Stimulated activated naive B cell treated with anti-CD40 and anti-IgM and Interleukin-4, amounts not matched to agents 10 μg/mL and 1 μg/mL and 100 μg/mL, for 72 hours (primary cell): Measurements from ENCODE around the gene TRHDE.
"Not testable (repeated sequence)": the region's sequence is repeated elsewhere in the genome, so short reads cannot be mapped to it uniquely, and the experiment has no call there.

Experiments used
- ATAC-seq, 2 donors: fragments of 150-1000 bp; cut with Tn5 transposase; replicated peaks; 2 replicates each; pipeline ENCODE4 v1.10.0; 2021; ENCODE audit warnings: moderate library complexity in 1 of 2
- DNase-seq: peaks from one replicate; pipeline ENCODE4 v3.0.0; 2021
- H3K27ac Mint-ChIP-seq: one replicate; pipeline ENCODE4 v1.8.0; 2022; ENCODE audit warnings: mild to moderate bottlenecking, mixed read lengths
- H3K27me3 Mint-ChIP-seq, 2 donors: one replicate each; pipeline ENCODE4 v1.8.0; 2022; ENCODE audit warnings: mixed read lengths in 2 of 2
- H3K36me3 Mint-ChIP-seq, 2 donors: one replicate each; pipeline ENCODE4 v1.8.0; 2022; ENCODE audit warnings: mixed read lengths in 2 of 2, mild to moderate bottlenecking in 1 of 2
- H3K4me1 Mint-ChIP-seq, 2 donors: one replicate each; pipeline ENCODE4 v1.8.0; 2022; ENCODE audit warnings: mixed read lengths in 2 of 2, mild to moderate bottlenecking in 1 of 2
- H3K4me3 Mint-ChIP-seq, 2 donors: one replicate each; pipeline ENCODE4 v1.8.0; 2022; ENCODE audit warnings: mild to moderate bottlenecking in 2 of 2, mixed read lengths in 2 of 2, moderate library complexity in 1 of 2
- H3K9me3 Mint-ChIP-seq, 2 donors: one replicate each; pipeline ENCODE4 v1.8.0; 2022; ENCODE audit warnings: mixed read lengths in 2 of 2, mild to moderate bottlenecking in 1 of 2

The TRHDE gene

GRCh38 chr12:72509891-72510290 is 237.7 kb downstream of the TRHDE start:
- H3K27me3 Mint-ChIP-seq, result no peaks in the 10 kb centered on the region
- no peak for ATAC-seq

GRCh38 chr12:72510772-72511171 is 238.6 kb downstream of the TRHDE start:
- DNase-seq (no peak), ATAC-seq (no peak)
- peaks cover 3 to 6% of the 10 kb centered on the region in 2 donors for H3K9me3 Mint-ChIP-seq
- H3K27me3 Mint-ChIP-seq, result no peaks in the 10 kb centered on the region
- H3K4me1 Mint-ChIP-seq, result no peaks in the 10 kb centered on the region
- H3K4me3 Mint-ChIP-seq, result no peak overlapping the region
- H3K36me3 Mint-ChIP-seq, result no peaks in the 10 kb centered on the region
- H3K27ac Mint-ChIP-seq, result no peak overlapping the region

More at GRCh38 chr12:72509891-72510290, 237.7 kb downstream of the TRHDE start:
- no peak overlapping the region for H3K4me3 Mint-ChIP-seq
- H3K27ac Mint-ChIP-seq, result no peak overlapping the region
- H3K9me3 Mint-ChIP-seq, result peaks cover 3 to 6% of the 10 kb centered on the region in 2 donors
- no peaks in the 10 kb centered on the region for H3K36me3 Mint-ChIP-seq
- no peaks in the 10 kb centered on the region for H3K4me1 Mint-ChIP-seq
- no peak for DNase-seq

GRCh38 chr12:72511498-72511897 is 239.3 kb downstream of the TRHDE start:
- ATAC-seq, result no peak
- Mint-ChIP-seq H3K9me3 (peaks cover 3 to 6% of the 10 kb centered on the region in 2 donors), H3K4me3 (no peak overlapping the region), H3K27ac (no peak overlapping the region), H3K27me3 (no peaks in the 10 kb centered on the region), H3K36me3 (no peaks in the 10 kb centered on the region), H3K4me1 (no peaks in the 10 kb centered on the region)
- no peak for DNase-seq

- Mint-ChIP-seq H3K36me3 (no peaks in the 10 kb centered on the region), H3K4me3 (no peak overlapping the region), H3K4me1 (no peaks in the 10 kb centered on the region), H3K27me3 (no peaks in the 10 kb centered on the region), H3K27ac (no peak overlapping the region), H3K9me3 (peaks cover 3 to 6% of the 10 kb centered on the region in 2 donors)
- DNase-seq, result no peak
- no peak for ATAC-seq
These were observed 239.7 kb downstream of the TRHDE start for GRCh38 chr12:72511906-72512305.

DNA sequence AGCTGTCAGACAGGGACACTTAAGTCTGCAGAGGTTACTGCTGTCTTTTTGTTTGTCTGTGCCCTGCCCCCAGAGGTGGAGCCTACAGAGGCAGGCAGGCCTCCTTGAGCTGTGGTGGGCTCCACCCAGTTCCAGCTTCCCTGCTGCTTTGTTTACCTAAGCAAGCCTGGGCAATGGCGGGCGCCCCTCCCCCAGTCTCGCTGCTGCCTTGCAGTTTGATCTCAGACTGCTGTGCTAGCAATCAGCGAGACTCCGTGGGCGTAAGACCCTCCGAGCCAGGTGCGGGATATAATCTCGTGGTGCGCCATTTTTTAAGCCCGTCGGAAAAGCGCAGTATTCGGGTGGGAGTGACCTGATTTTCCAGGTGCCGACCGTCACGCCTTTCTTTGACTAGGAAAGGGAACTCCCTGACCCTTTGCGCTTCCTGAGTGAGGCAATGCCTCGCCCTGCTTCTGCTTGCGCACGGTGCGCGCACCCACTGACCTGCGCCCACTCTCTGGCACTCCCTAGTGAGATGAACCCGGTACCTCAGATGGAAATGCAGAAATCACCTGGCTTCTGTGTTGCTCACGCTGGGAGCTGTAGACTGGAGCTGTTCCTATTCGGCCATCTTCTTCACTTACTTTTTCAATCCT is 248.0 kb downstream of the TRHDE start:
- peaks cover 2 to 12% of the 10 kb centered on the region in 2 donors for H3K4me1 Mint-ChIP-seq
- H3K27ac Mint-ChIP-seq, H3K9me3 Mint-ChIP-seq, ATAC-seq, H3K27me3 Mint-ChIP-seq, H3K36me3 Mint-ChIP-seq, H3K4me3 Mint-ChIP-seq, DNase-seq: not testable (repeated sequence)

DNA sequence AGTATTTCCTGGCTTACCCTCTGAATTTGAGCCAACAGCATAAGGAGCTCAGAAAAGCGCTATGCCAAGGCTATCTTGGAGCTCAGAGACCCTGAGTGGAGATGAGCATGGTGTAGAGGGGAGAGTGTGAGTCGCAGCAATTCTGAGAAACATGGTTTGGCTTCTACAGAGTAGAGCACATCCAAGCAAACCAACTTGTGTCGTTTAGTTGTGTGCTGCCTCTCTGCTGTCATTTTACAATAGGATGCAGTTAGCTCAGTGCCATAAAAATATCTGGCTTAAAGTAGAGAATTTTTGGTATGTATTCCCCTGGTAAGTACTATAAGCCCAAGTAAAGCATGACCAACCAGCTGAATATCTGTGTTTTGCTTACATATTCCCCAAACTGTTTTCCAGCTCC is 249.2 kb downstream of the TRHDE start:
- ATAC-seq (no peak), DNase-seq (no peak)
- Mint-ChIP-seq H3K9me3 (peaks cover 0 to 2% of the 10 kb centered on the region in 2 donors), H3K27ac (no peak overlapping the region), H3K4me3 (no peak overlapping the region), H3K36me3 (no peaks in the 10 kb centered on the region), H3K27me3 (no peaks in the 10 kb centered on the region), H3K4me1 (peaks cover 2 to 12% of the 10 kb centered on the region in 2 donors)

DNA sequence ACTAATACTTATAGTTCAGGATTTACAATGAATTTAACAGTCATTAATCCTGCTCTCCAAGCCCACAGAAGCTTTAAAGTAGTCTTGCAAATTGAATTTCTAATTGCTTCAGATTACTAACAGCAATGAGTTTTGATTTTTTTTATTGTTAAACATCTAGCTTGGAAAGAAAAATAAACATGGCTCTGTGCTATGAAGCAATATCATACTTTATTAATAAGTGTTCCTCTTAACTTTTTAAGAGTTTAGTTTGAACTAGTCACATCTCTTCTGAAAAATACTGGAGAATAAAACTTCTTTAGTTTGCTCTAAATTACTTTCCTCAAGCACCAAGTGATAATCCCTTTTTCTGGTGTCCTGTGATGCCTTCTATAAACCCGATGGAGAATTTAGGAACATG is 250.2 kb downstream of the TRHDE start:
- peaks cover 2 to 12% of the 10 kb centered on the region in 2 donors for H3K4me1 Mint-ChIP-seq
- ATAC-seq (no peak), DNase-seq (no peak)
- H3K4me3 Mint-ChIP-seq, result no peak overlapping the region
- H3K27ac Mint-ChIP-seq, result no peak overlapping the region
- H3K36me3 Mint-ChIP-seq, result no peaks in the 10 kb centered on the region
- H3K27me3 Mint-ChIP-seq, result no peaks in the 10 kb centered on the region
- H3K9me3 Mint-ChIP-seq, result peaks cover 0 to 2% of the 10 kb centered on the region in 2 donors

DNA sequence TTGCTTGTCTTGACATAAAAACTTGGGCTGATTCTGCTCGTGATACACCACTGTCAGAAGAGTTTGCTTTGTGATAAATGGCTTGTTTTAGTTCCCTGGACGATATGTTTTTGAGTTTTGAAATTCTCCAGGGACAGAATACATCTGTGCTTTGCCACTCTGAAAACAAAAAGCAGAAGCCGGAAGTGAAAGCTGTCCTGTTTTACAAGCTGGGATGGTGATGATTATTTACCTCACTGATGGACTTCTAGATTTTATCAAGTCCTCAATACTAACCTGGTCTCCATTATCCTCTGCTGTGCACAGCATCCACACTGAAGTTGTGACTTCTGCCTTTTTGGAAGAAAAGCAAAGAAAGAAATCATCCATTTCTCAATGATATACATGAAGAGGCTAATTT is 251.6 kb downstream of the TRHDE start:
- Mint-ChIP-seq H3K27me3 (no peaks in the 10 kb centered on the region), H3K36me3 (no peaks in the 10 kb centered on the region), H3K4me3 (no peak overlapping the region), H3K27ac (no peak overlapping the region), H3K9me3 (peaks cover 0 to 2% of the 10 kb centered on the region in 2 donors), H3K4me1 (peaks cover 2 to 12% of the 10 kb centered on the region in 2 donors)
- DNase-seq, result no peak
- no peak for ATAC-seq

DNA sequence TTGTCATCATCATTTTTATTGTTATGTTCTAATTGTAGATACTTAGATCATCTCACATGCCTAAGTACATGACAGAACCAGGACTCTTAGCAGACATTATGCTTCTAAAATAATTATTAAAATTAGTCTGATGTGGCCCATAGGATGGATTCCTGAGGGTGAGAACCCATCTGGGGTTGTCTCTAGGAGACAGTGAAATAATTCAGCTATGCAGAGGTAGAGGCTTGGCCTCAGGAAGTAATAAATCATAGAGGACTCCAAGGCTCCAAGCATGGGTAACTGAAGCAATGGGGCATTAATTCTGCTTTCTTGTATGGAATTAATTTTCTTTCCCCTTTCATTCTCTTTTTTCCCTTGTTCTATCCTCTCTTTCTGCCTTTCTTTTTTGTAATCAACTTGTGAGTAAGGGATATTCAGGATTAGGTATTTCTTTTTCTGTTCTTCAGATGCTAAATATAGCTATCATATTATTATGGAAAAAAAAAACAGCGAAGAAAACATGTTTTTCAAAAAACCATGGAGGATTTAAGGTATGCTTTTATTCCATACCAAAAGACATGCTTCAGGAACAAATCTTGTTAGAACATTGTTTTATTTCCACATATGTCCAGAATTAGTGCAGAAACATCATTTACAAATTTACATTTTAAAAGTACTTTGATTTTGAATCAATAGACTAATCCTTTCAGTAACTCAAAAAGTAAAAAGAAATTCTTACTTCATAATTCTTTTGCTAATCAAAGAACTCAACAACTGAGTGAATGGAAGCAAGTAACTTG is 263.2 kb downstream of the TRHDE start:
- no peaks in the 10 kb centered on the region for H3K36me3 Mint-ChIP-seq
- H3K27ac Mint-ChIP-seq, result no peak overlapping the region
- H3K4me1 Mint-ChIP-seq, result no peaks in the 10 kb centered on the region
- peaks cover 0 to 3% of the 10 kb centered on the region in 2 donors for H3K9me3 Mint-ChIP-seq
- H3K27me3 Mint-ChIP-seq, result no peaks in the 10 kb centered on the region
- ATAC-seq, result no peak
- H3K4me3 Mint-ChIP-seq, result no peak overlapping the region
- no peak for DNase-seq

DNA sequence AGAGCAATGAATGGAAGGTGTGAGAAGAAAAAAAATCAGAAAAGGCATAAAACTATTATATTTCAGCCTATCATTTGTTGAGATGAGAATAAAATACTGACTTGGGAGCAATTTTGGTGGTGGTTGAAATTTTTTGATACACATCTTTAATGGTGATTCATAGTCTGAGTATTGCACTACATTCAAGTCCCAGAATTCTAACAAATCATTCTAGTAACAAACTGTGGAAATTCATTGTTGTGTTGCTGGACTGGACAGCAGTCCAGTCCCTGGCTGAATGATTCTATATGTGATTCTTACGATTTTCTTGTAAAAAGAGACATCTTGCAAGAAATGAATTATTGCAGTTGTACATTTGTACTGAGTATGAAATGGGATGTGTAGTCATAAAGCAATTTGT is 268.6 kb downstream of the TRHDE start:
- Mint-ChIP-seq H3K4me3 (no peak overlapping the region), H3K9me3 (peaks cover 0 to 3% of the 10 kb centered on the region in 2 donors), H3K27ac (no peak overlapping the region), H3K36me3 (no peaks in the 10 kb centered on the region), H3K4me1 (no peaks in the 10 kb centered on the region), H3K27me3 (no peaks in the 10 kb centered on the region)
- no peak for DNase-seq
- ATAC-seq, result no peak

DNA sequence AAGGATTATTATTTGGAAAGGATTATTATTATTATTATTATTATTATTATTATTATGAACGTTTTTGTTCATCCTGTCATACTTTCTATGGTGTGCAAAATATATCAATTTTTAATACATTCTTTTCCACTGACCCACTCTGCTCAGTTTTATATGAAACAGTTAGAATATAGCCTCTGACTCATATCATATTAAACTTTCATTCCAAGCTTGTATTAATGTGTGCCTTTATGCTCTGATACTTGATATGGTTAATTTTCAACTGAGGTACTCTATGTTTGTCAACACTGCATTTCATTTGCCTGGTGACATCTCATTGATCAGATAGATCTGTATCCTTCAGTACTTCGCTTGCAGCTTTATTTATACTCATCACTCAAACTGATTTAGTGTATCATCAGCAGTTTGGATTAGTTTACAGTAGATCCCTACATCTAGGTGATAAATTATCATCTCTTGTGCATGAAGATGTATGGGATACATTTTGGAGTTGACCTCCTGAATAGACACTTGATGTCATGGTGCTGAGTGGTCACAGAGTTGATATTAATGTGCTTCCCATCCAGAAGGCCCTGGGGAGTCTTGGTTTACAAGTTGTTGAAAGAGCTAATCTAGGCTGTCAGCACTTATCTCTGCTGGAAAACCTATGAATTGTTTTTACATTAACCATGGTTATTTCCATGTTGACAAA is 271.8 kb downstream of the TRHDE start:
- DNase-seq, result no peak
- no peak for ATAC-seq
- no peaks in the 10 kb centered on the region for H3K36me3 Mint-ChIP-seq
- peaks cover 0 to 1% of the 10 kb centered on the region in 2 donors for H3K9me3 Mint-ChIP-seq
- H3K4me3 Mint-ChIP-seq, result no peak overlapping the region
- H3K4me1 Mint-ChIP-seq, result no peaks in the 10 kb centered on the region
- no peaks in the 10 kb centered on the region for H3K27me3 Mint-ChIP-seq
- H3K27ac Mint-ChIP-seq, result no peak overlapping the region

DNA sequence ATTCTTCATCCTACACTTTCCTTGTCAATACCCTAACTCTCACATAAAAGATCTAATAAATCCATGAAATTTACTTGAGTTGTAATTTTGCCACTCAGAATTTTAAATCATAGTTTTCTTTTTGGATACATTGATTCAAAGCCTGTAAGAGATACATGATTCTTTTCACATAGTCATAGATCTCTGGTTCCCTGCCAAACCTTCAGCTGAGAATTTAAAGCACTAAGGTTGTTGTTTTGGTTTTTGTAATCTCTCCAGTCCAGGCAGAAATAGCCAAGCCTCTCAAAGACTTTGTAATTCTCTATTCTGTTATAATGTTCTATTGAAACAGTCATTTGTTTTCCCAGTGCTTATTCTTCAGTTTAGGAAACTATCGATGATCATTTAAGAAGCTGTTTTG is 273.9 kb downstream of the TRHDE start:
- H3K4me1 Mint-ChIP-seq, result no peaks in the 10 kb centered on the region
- ATAC-seq (no peak), DNase-seq (no peak)
- H3K27me3 Mint-ChIP-seq, result no peaks in the 10 kb centered on the region
- H3K27ac Mint-ChIP-seq, result no peak overlapping the region
- no peaks in the 10 kb centered on the region for H3K9me3 Mint-ChIP-seq
- H3K36me3 Mint-ChIP-seq, result no peaks in the 10 kb centered on the region
- H3K4me3 Mint-ChIP-seq, result no peak overlapping the region

GRCh38 chr12:72547573-72547972 is 275.4 kb downstream of the TRHDE start:
- no peaks in the 10 kb centered on the region for H3K9me3 Mint-ChIP-seq
- DNase-seq, result no peak
- no peaks in the 10 kb centered on the region for H3K27me3 Mint-ChIP-seq

DNA sequence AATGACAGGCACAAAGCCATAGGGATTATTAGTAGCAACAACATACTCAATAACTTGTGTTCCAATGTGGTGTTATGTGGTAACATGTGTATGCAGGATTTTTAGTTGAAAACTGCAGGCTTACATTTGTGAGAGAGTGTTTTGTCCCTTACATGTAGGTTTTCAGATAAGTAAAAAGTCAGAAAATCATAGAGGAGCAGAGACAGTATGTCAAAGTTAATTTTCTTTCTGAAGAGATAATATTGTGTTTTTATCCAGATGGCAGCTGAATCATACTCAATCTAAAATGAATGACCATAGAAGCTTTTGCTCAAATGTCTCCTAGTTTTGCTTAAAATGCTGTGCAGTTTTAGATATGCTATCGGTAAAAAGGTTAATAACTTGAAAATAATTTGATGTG is 277.0 kb downstream of the TRHDE start:
- H3K27me3 Mint-ChIP-seq, result no peaks in the 10 kb centered on the region
- H3K4me1 Mint-ChIP-seq, result no peaks in the 10 kb centered on the region
- ATAC-seq (no peak), DNase-seq (no peak)
- no peak overlapping the region for H3K4me3 Mint-ChIP-seq
- no peaks in the 10 kb centered on the region for H3K9me3 Mint-ChIP-seq
- no peaks in the 10 kb centered on the region for H3K36me3 Mint-ChIP-seq
- H3K27ac Mint-ChIP-seq, result no peak overlapping the region

More at GRCh38 chr12:72547573-72547972, 275.4 kb downstream of the TRHDE start:
- H3K36me3 Mint-ChIP-seq, result no peaks in the 10 kb centered on the region
- no peak overlapping the region for H3K4me3 Mint-ChIP-seq
- no peaks in the 10 kb centered on the region for H3K4me1 Mint-ChIP-seq
- no peak overlapping the region for H3K27ac Mint-ChIP-seq
- ATAC-seq, result no peak
